T-cell (primary cell): ENCODE results near the gene RDH12. TPM values are rescaled to one million over a fixed set of nuclear protein-coding genes. Genes with fewer than 3 reads are reported as not detected.

Experiments used
- ATAC-seq, 4 experiments: fragments of 200-7000 bp in 3 of 4; fragments of 150-1000 bp in 1 of 4; cut with Tn5 transposase; replicated peaks in 1 of 4; 1 replicate in 3 of 4; 2 replicates in 1 of 4; pipeline ENCODE4 v1.10.0; 2021; ENCODE audit warnings: moderate library complexity in 3 of 4, mild to moderate bottlenecking in 2 of 4, moderate number of reproducible peaks in 1 of 4
- CTCF ChIA-PET, 2 donors: fragments of 300-600 bp; sonication (Branson Sonifier 250); formaldehyde crosslinking; loops; one replicate each; lab custom pipeline; 2022; ENCODE audit warnings: antibody characterized with exemption in 2 of 2; lab: Charles Lee
- POLR2A ChIA-PET, 2 donors: fragments of 300-600 bp; sonication (Branson Sonifier 250); formaldehyde crosslinking; loops; one replicate each; lab custom pipeline; 2022; ENCODE audit warnings: antibody characterized with exemption in 2 of 2; lab: Charles Lee
- DNase-seq, 35 experiments: peaks; one replicate each; pipeline versions ENCODE4 v3.0.0 to v3.0.0-alpha.2; 2013 to 2023
- H3K27ac ChIP-seq: one replicate; pipeline ENCODE4 v1.5.1; 2013; ENCODE audit warnings: low read length
- H3K27me3 ChIP-seq, 2 experiments: replicated peaks in 1 of 2; 1 replicate in 1 of 2; 2 replicates in 1 of 2; pipeline versions ENCODE4 v1.6.1 to v1.7.0; 2013; ENCODE audit warnings: low read length in 1 of 2, mixed read lengths in 1 of 2; ENCODE audit not compliant: control insufficient read depth in 2 of 2, insufficient read depth in 2 of 2; ENCODE audit errors: extremely low read depth in 1 of 2
- H3K36me3 ChIP-seq, 2 donors: 1 replicate in 1 of 2; 2 replicates in 1 of 2; pipeline versions ENCODE4 v1.6.1 to v1.7.0; 2013; ENCODE audit warnings: low read length in 1 of 2; ENCODE audit not compliant: control insufficient read depth in 2 of 2, insufficient read depth in 1 of 2; ENCODE audit errors: extremely low read depth in 1 of 2
- H3K4me1 ChIP-seq, 2 experiments: 1 replicate in 1 of 2; 2 replicates in 1 of 2; pipeline versions ENCODE4 v1.6.1 to v1.7.0; 2013; ENCODE audit warnings: low read length in 2 of 2, mixed read lengths in 1 of 2; ENCODE audit not compliant: insufficient read depth in 2 of 2, control insufficient read depth in 1 of 2; ENCODE audit errors: extremely low read depth in 1 of 2
- H3K4me3 ChIP-seq, 2 donors: 1 replicate in 1 of 2; 2 replicates in 1 of 2; pipeline versions ENCODE4 v1.5.1 to v1.7.0; 2013; ENCODE audit warnings: mild to moderate bottlenecking in 2 of 2, low read length in 1 of 2, moderate library complexity in 1 of 2; ENCODE audit not compliant: control insufficient read depth in 1 of 2; ENCODE audit errors: extremely low read depth in 1 of 2
- H3K9me3 ChIP-seq: 2 replicates; pipeline ENCODE4 v1.7.0; 2013
- H3K27ac Mint-ChIP-seq, 2 donors: one replicate each; pipeline ENCODE4 v1.8.0; 2020 to 2021; ENCODE audit warnings: mild to moderate bottlenecking in 2 of 2, mixed read lengths in 2 of 2
- H3K27me3 Mint-ChIP-seq, 2 donors: one replicate each; pipeline ENCODE4 v1.8.0; 2021 to 2022; ENCODE audit warnings: mixed read lengths in 2 of 2
- H3K36me3 Mint-ChIP-seq: one replicate; pipeline ENCODE4 v1.8.0; 2021; ENCODE audit warnings: mixed read lengths
- H3K4me1 Mint-ChIP-seq, 3 donors: one replicate each; pipeline ENCODE4 v1.8.0; 2020 to 2022; ENCODE audit warnings: mixed read lengths in 3 of 3, mild to moderate bottlenecking in 1 of 3
- H3K4me3 Mint-ChIP-seq, 3 donors: one replicate each; pipeline ENCODE4 v1.8.0; 2020 to 2022; ENCODE audit warnings: mild to moderate bottlenecking in 3 of 3, mixed read lengths in 3 of 3, moderate library complexity in 3 of 3
- H3K9me3 Mint-ChIP-seq, 3 donors: one replicate each; pipeline ENCODE4 v1.8.0; 2020 to 2022; ENCODE audit warnings: mixed read lengths in 3 of 3
- WGBS: methylation state at CpG from one replicate; pipeline ENCODE4 v1.1.5; 2013; ENCODE audit warnings: missing lambda C conversion rate; ENCODE audit not compliant: insufficient coverage; 5-methylcytosine and 5-hydroxymethylcytosine counted together
- total RNA-seq, 35 experiments: library from RNA in 6 of 35; stranded (reverse) in 6 of 35; fragments of 120-200 nt in 1 of 35; gene quantifications; one replicate each; pipeline versions ENCODE4 v1.2.1 to v1.2.4 and lab custom pipeline; 2013 to 2026

RDH12 gene
- total RNA-seq, 5 donors from 2014 or later (not counting 1 experiment from before 2014, with no cell fraction given): not detected

- Histone ChIP-seq H3K27me3 (no peaks in the 10 kb centered on the region), H3K4me1 (peaks cover 6 to 28% of the 10 kb centered on the region in 2 experiments), H3K4me3 (no peak overlapping the region), H3K27ac (no peak overlapping the region), H3K36me3 (no peaks in the 10 kb centered on the region), H3K9me3 (no peaks in the 10 kb centered on the region)
- H3K4me1 Mint-ChIP-seq: peaks cover 76 to 81% (median 79%) of the 10 kb centered on the region in 3 donors
- DNase-seq: peak in 9 of 35 experiments; percentile 4 to 44 (median 13)
- peak overlapping the region; percentile 29 to 30 for H3K27ac Mint-ChIP-seq
- H3K9me3 Mint-ChIP-seq: no peaks in the 10 kb centered on the region
- ChIA-PET POLR2A (interaction anchor here in 1 of 2 donors (0.6 to 1.0 kb wide), 3 partner anchors 25 to 84 kb away, joined by 3 to 4 read pairs (median 3); partner anchors contain the start of gene RDH11), CTCF (interaction anchor here (0.6 to 1.6 kb wide), 9 partner anchors 9 to 280 kb away, joined by 3 to 8 read pairs (median 3); partner anchors contain the start of genes ARG2 (in 1 of the 2) and RDH11 (in 1 of the 2))
- peak in 1 of 4 experiments; percentile 56 for ATAC-seq
- H3K36me3 Mint-ChIP-seq: no peaks in the 10 kb centered on the region
- H3K4me3 Mint-ChIP-seq: no peak overlapping the region
- H3K27me3 Mint-ChIP-seq: no peaks in the 10 kb centered on the region
Measured at GRCh38 chr14:67668559-67668958, 33.1 kb upstream of the RDH12 start.

DNA sequence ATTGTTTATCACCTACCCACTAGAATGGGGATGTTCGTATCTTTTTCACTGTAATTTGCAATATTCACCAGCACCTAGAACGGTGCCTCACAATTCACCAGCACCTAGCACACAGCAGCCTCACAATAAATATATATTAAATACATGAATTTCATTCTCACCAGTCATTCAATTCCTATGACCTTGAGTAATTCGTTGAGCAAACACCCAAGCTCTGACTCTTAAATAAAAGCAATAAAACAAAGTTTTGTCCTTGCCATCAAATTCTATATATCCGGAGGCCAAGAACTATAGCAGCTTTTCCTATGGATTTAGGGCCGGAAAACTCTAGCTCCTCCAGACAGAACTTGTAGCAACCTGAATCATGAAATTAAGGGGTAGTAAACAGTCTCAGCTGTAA lies 28.2 kb upstream of the RDH12 start:
- peak overlapping the region; percentile 83 to 93 for H3K27ac Mint-ChIP-seq
- Histone ChIP-seq H3K27me3 (no peaks in the 10 kb centered on the region), H3K4me1 (peaks cover 8 to 35% of the 10 kb centered on the region in 2 experiments), H3K36me3 (peaks cover 0 to 8% of the 10 kb centered on the region in 2 donors), H3K9me3 (no peaks in the 10 kb centered on the region), H3K27ac (no peak overlapping the region), H3K4me3 (peak overlapping the region; percentile 65 to 69)
- ChIA-PET CTCF (interaction anchor here in 1 of 2 donors (1.0 to 1.8 kb wide), 5 partner anchors 22 to 246 kb away, joined by 3 to 7 read pairs (median 5); partner anchors contain the start of genes ARG2, PIGH and RDH11), POLR2A (interaction anchor here (0.6 to 1.4 kb wide), 4 partner anchors 9 to 288 kb away, joined by 3 to 9 read pairs (median 4); partner anchors contain the start of genes PIGH (in 1 of the 2) and RDH11 (in 1 of the 2))
- ATAC-seq (no peak), DNase-seq (no peak)
- H3K36me3 Mint-ChIP-seq: peaks cover 7% of the 10 kb centered on the region
- H3K4me3 Mint-ChIP-seq: peak overlapping the region; percentile 87 to 88 (median 87)
- WGBS: 40% methylated on average over 2 of the region's 5 CpGs
- H3K9me3 Mint-ChIP-seq: no peaks in the 10 kb centered on the region
- H3K4me1 Mint-ChIP-seq: peaks cover 57 to 63% (median 61%) of the 10 kb centered on the region in 3 donors
- no peaks in the 10 kb centered on the region for H3K27me3 Mint-ChIP-seq

- Histone ChIP-seq H3K4me3 (peak overlapping the region; percentile 65 to 69), H3K27ac (peak overlapping the region; percentile 95), H3K9me3 (no peaks in the 10 kb centered on the region), H3K27me3 (no peaks in the 10 kb centered on the region), H3K4me1 (peaks cover 8 to 34% of the 10 kb centered on the region in 2 experiments), H3K36me3 (peaks cover 2 to 11% of the 10 kb centered on the region in 2 donors)
- ChIA-PET CTCF (interaction anchor here in 1 of 2 donors (1.0 to 1.8 kb wide), 6 partner anchors 19 to 247 kb away, joined by 3 to 7 read pairs (median 4); partner anchors contain the start of genes ARG2, PIGH and RDH11), POLR2A (interaction anchor here in 1 of 2 donors (1.4 kb wide), 1 partner anchor 21 kb away, joined by 5 read pairs; the partner anchor contains the start of gene RDH11)
- ATAC-seq (peak; percentile 52 to 63 (median 60)), DNase-seq (peak in 29 of 35 experiments; percentile 10 to 67 (median 31))
- Mint-ChIP-seq H3K4me3 (peak overlapping the region; percentile 87 to 88 (median 87)), H3K4me1 (peaks cover 50 to 57% (median 55%) of the 10 kb centered on the region in 3 donors), H3K27me3 (no peaks in the 10 kb centered on the region), H3K9me3 (no peaks in the 10 kb centered on the region), H3K36me3 (peaks cover 7% of the 10 kb centered on the region), H3K27ac (peak overlapping the region; percentile 83 to 93)
- under 1% methylated on average over 25 of the region's 25 CpGs for WGBS
Measured at GRCh38 chr14:67674139-67674479, 27.6 kb upstream of the RDH12 start.

- ATAC-seq (peak; percentile 94 to 97 (median 96)), DNase-seq (peak; percentile 53 to 88 (median 77))
- H3K27ac Mint-ChIP-seq: peak within 1 kb of the TSS; percentile 88 to 93
- Histone ChIP-seq H3K36me3 (peaks cover 3 to 11% of the 10 kb centered on the region in 2 donors), H3K4me1 (peaks cover 8 to 31% of the 10 kb centered on the region in 2 experiments), H3K27ac (peak within 1 kb of the TSS; percentile 95), H3K4me3 (peak within 1 kb of the TSS; percentile 65 to 69), H3K9me3 (no peaks in the 10 kb centered on the region), H3K27me3 (no peaks in the 10 kb centered on the region)
- peaks cover 45 to 52% (median 49%) of the 10 kb centered on the region in 3 donors for H3K4me1 Mint-ChIP-seq
- H3K36me3 Mint-ChIP-seq: peaks cover 7% of the 10 kb centered on the region
- no peaks in the 10 kb centered on the region for H3K27me3 Mint-ChIP-seq
- peak within 1 kb of the TSS; percentile 87 to 88 (median 87) for H3K4me3 Mint-ChIP-seq
- H3K9me3 Mint-ChIP-seq: no peaks in the 10 kb centered on the region
- POLR2A ChIA-PET: interaction anchor here in 1 of 2 donors (1.1 to 1.4 kb wide), 2 partner anchors 21 kb away, joined by 5 read pairs; partner anchors contain the start of gene RDH11
- CTCF ChIA-PET: interaction anchor here (0.5 to 1.8 kb wide), 7 partner anchors 18 to 247 kb away, joined by 3 to 7 read pairs (median 4); partner anchors contain the start of genes ARG2 (in 1 of the 2) and PIGH (in 1 of the 2)
- under 1% methylated on average over 87 of the region's 87 CpGs for WGBS
Measured at GRCh38 chr14:67674480-67675218, 27.0 kb upstream of the RDH12 start, which contains the start of gene VTI1B. TSS of gene VTI1B (minus strand) at chr14:67674632. CDS start at chr14:67674489, 143 bp downstream.

DNA sequence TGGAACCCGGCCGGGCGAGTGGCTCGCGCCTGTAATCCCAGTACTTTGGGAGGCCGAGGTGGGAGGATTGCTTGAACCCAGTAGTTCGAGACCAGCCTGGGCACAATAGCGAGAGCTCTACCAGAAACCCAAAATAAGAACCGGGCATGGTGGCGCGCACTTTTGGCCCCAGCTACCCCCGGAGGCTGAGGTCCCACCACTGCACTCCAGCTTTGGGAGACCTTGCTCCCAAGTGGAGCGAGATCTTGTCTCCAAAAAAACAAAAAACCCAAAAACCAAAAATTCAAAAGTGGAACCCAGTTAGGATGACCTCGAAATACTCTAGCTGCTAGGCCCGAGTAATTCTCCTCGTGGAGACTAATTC lies 26.5 kb upstream of the RDH12 start:
- H3K27me3 ChIP-seq: no peaks in the 10 kb centered on the region
- H3K9me3 ChIP-seq: no peaks in the 10 kb centered on the region
- H3K4me1 ChIP-seq: peaks cover 8 to 31% of the 10 kb centered on the region in 2 experiments
- Mint-ChIP-seq H3K36me3 (peaks cover 7% of the 10 kb centered on the region), H3K4me1 (peaks cover 40 to 52% (median 45%) of the 10 kb centered on the region in 3 donors), H3K27ac (peak overlapping the region; percentile 88 to 93), H3K4me3 (peak overlapping the region; percentile 87 to 88 (median 87)), H3K27me3 (no peaks in the 10 kb centered on the region), H3K9me3 (no peaks in the 10 kb centered on the region)
- 40% methylated on average over 13 of the region's 16 CpGs for WGBS
- DNase-seq (no peak), ATAC-seq (peak in 1 of 4 experiments; percentile 1)
- peak overlapping the region; percentile 65 to 69 for H3K4me3 ChIP-seq
- peak overlapping the region; percentile 95 for H3K27ac ChIP-seq
- peaks cover 3 to 14% of the 10 kb centered on the region in 2 donors for H3K36me3 ChIP-seq
- ChIA-PET CTCF (interaction anchor here in 1 of 2 donors (0.9 to 1.5 kb wide), 3 partner anchors 18 to 29 kb away, joined by 3 to 4 read pairs (median 4); no protein-coding TSS in a partner anchor), POLR2A (interaction anchor here in 1 of 2 donors (1.1 kb wide), 1 partner anchor 20 kb away, joined by 5 read pairs; the partner anchor contains the start of gene RDH11)
